Measurements from ENCODE around the gene FANCF.

The FANCF gene

DNA sequence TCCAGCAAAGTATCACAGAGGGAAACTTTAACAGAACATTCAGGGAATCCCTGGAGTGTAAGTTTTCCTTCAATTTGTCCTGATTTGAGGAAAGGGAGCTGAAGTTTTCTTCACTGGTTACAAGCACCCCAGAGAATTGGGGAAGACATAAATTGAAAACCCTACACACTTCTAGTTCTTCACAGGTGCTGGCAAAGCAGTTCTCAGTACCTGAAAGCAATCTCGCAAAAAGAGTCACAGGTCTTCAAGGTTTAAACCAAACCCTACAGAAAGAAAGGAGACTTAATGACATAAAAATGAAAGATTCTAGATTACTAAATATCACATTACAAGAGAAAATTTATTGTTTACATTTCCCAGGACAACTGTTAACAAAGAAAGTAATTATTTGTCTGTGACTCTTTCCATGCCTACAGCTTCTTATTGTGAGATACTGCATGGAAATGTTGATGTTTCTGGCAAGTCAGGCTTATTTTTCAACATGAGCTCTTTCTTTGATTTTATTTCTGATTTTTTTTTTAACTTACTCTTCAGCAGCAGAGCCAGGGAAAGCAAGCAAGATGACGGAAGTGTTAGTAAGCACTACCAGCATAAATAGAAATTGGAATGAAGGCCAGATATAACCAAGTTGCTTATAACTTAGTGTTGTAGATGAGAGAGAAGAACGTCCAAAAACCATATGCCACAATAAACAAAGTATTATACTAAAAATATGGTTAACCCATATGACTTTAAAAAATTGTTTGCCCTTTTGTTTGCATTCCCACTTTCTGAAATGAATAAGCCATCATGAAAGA is 44.1 kb downstream of the FANCF start:
- no peak for TF ChIP-seq EZH2phosphoT487 (IDR thresholded peaks at IDR 0.05; ENCODE audit: borderline replicate concordance, low read length)
- TF ChIP-seq, protein P1, sequence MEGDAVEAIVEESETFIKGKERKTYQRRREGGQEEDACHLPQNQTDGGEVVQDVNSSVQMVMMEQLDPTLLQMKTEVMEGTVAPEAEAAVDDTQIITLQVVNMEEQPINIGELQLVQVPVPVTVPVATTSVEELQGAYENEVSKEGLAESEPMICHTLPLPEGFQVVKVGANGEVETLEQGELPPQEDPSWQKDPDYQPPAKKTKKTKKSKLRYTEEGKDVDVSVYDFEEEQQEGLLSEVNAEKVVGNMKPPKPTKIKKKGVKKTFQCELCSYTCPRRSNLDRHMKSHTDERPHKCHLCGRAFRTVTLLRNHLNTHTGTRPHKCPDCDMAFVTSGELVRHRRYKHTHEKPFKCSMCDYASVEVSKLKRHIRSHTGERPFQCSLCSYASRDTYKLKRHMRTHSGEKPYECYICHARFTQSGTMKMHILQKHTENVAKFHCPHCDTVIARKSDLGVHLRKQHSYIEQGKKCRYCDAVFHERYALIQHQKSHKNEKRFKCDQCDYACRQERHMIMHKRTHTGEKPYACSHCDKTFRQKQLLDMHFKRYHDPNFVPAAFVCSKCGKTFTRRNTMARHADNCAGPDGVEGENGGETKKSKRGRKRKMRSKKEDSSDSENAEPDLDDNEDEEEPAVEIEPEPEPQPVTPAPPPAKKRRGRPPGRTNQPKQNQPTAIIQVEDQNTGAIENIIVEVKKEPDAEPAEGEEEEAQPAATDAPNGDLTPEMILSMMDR (IDR thresholded peaks at IDR 0.05; ENCODE audit: low read depth, low read length, poor library complexity, severe bottlenecking), result no peak

DNA sequence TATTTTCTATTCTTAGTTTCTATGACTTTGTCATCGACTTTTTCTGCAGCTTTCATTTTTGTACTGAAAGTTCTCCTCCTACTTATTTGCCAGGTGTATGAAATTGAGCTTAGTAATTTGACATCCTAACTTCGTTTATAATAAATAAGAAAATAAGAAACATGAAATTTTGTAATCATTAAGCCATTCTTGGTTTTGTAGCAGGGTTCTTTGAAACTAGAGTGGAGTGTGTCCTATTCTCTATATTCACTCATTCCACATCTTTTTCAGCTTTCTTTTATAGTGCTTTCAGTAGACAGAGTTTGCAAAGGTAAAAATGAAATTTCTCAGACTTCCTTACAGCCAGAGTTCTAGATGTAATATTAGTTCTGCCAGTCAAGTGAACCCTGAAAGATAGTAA is 47.8 kb downstream of the FANCF start:
- Histone ChIP-seq H3K4me1 (ENCODE audit: control insufficient read depth, low read length) (no peaks in the 10 kb centered on the region), H3K9me3 (ENCODE audit: control insufficient read depth, insufficient read depth, low read length) (no peaks in the 10 kb centered on the region), H3K27ac (ENCODE audit: low read depth, low read length) (no peak overlapping the region), H4K20me1 (ENCODE audit: control insufficient read depth, insufficient read depth, low read depth, low read length) (no peaks in the 10 kb centered on the region), H3F3A (ENCODE audit: control insufficient read depth, insufficient read depth) (no peaks in the 10 kb centered on the region), H3K4me3 (ENCODE audit: low read length) (no peak overlapping the region), H3K36me3 (ENCODE audit: control insufficient read depth, low read length) (no peaks in the 10 kb centered on the region), H3K9me2 (replicated peaks; ENCODE audit: control insufficient read depth, low read length) (no peaks in the 10 kb centered on the region), H3K4me2 (ENCODE audit: low read length) (no peak overlapping the region), H3K79me2 (ENCODE audit: control insufficient read depth, low read length) (no peaks in the 10 kb centered on the region), H3K27me3 (ENCODE audit: control insufficient read depth, low read length) (no peaks in the 10 kb centered on the region)
- no peak for TF ChIP-seq EZH2phosphoT487 (IDR thresholded peaks at IDR 0.05; ENCODE audit: borderline replicate concordance, low read length)
- TF ChIP-seq, protein P1 (IDR thresholded peaks at IDR 0.05; ENCODE audit: low read depth, low read length, poor library complexity, severe bottlenecking), result no peak

More for the DNA sequence above, 44.1 kb downstream of the FANCF start:
- Histone ChIP-seq H3K4me1 (ENCODE audit: control insufficient read depth, low read length) (no peaks in the 10 kb centered on the region), H4K20me1 (ENCODE audit: control insufficient read depth, insufficient read depth, low read depth, low read length) (no peaks in the 10 kb centered on the region), H3K36me3 (ENCODE audit: control insufficient read depth, low read length) (no peaks in the 10 kb centered on the region), H3K9me2 (replicated peaks; ENCODE audit: control insufficient read depth, low read length) (no peaks in the 10 kb centered on the region), H3K79me2 (ENCODE audit: control insufficient read depth, low read length) (no peaks in the 10 kb centered on the region), H3K4me2 (ENCODE audit: low read length) (no peak overlapping the region), H3K4me3 (ENCODE audit: low read length) (no peak overlapping the region), H3K9me3 (ENCODE audit: control insufficient read depth, insufficient read depth, low read length) (no peaks in the 10 kb centered on the region), H3K27ac (ENCODE audit: low read depth, low read length) (no peak overlapping the region), H3F3A (ENCODE audit: control insufficient read depth, insufficient read depth) (no peaks in the 10 kb centered on the region), H3K27me3 (ENCODE audit: control insufficient read depth, low read length) (no peaks in the 10 kb centered on the region)

Data from DOHH2 (cell line).